ENCODE measurements around the gene GABRB2. TPM values are rescaled to one million over a fixed set of nuclear protein-coding genes. Genes with fewer than 3 reads are reported as not detected.

The GABRB2 gene
- total and polyA plus RNA-seq, 7 experiments from 2014 or later, result not detected

DNA sequence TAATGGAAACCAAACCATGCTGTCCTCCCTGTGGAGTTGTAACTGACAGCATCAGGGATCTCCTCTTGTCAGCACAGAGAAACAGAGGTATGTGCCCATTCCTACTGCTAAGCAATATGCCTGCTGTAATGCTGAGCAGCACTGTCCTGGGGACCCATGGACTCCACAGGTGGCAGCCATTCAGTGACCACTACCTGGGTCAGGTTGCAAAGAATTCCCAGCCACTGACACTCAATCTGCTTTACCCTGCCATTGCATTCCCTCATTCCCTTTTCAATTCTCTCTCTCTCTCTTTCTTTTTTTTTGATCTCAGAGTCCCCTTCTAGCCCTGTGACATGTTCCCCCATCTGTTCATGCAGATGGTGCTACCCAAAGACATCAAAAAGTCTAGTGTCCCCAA, 104.1 kb downstream of the GABRB2 start:
- intact Hi-C loops (cut with micrococcal nuclease), result no loop called here
- ATAC-seq (no peak), DNase-seq (no peak)
- H3K4me3 ChIP-seq (ENCODE audit: low read length), result no peak overlapping the region
- Mint-ChIP-seq H3K4me3 (no peak overlapping the region), H3K36me3 (no peaks in the 10 kb centered on the region), H3K27ac (no peak overlapping the region), H3K9me3 (peaks cover 0 to 21% (median 7%) of the 10 kb centered on the region in 11 donors), H3K4me1 (no peaks in the 10 kb centered on the region), H3K27me3 (no peaks in the 10 kb centered on the region)
- ChIA-PET POLR2A (no interaction called here), CTCF (no interaction called here)
- no peaks in the 10 kb centered on the region for H3K4me1 ChIP-seq (ENCODE audit: control insufficient read depth in 2 of 2, insufficient read depth in 2 of 2, low read length in 2 of 2)
- no peaks in the 10 kb centered on the region for H3K36me3 ChIP-seq (ENCODE audit: control insufficient read depth in 2 of 3, insufficient read depth in 3 of 3, low read length in 3 of 3)
- no peaks in the 10 kb centered on the region for H3K9me3 ChIP-seq (ENCODE audit: control insufficient read depth in 2 of 3, low read length in 3 of 3)
- H3K27ac ChIP-seq (ENCODE audit: low read depth, low read length), result no peak overlapping the region
- no peaks in the 10 kb centered on the region for H3K27me3 ChIP-seq (ENCODE audit: control insufficient read depth in 2 of 2, insufficient read depth in 2 of 2, low read length in 2 of 2)

DNA sequence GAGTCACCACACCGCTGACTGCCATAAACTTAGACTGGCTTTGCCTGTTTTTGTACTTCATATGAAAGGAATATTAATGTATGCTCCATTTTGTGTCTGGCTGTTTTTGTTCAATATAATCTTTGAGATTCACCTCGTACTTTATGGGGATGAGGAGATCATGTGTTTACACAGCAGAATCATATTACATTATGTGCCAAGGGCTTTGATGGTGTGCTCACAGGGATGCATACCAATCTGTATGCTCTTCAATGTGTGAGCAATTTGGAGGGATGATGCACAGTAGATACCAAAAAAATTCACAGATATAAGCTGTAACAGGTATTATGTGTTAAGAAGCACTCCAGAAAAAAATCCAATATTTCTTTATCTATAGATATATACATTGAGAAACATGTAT, 113.7 kb downstream of the GABRB2 start:
- POLR2A ChIA-PET, result no interaction called here
- no peak for DNase-seq

DNA sequence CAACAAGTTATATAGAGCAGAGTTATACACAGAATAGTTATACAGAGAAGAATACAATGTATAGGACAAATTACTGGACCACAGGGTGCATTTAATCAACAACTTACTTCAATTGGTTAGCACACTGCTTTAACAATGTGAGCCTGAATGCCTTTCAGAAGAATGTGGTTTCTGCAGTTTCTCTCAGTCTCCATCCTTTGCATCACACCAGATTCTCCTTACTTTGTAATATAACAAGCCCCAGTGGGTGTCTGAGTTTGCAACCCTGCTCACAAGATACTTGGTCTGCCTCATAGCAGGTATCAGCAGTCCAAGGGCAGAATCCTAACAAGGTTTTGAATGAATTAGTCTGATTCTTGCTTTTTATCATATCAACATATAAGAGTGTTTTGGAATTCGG, 114.6 kb downstream of the GABRB2 start:
- intact Hi-C loops (cut with micrococcal nuclease), result loop anchor here in 1 of 2 donors (10.0 kb wide), 1 partner anchor 1913 kb away; no protein-coding TSS in a partner anchor
- Mint-ChIP-seq H3K36me3 (no peaks in the 10 kb centered on the region), H3K4me3 (no peak overlapping the region), H3K4me1 (no peaks in the 10 kb centered on the region), H3K27ac (no peak overlapping the region), H3K9me3 (peaks cover 0 to 8% (median 0%) of the 10 kb centered on the region in 11 donors), H3K27me3 (no peaks in the 10 kb centered on the region)
- H3K9me3 ChIP-seq (ENCODE audit: control insufficient read depth in 2 of 3, low read length in 3 of 3), result no peaks in the 10 kb centered on the region
- CTCF ChIA-PET, result no interaction called here
- DNase-seq (no peak), ATAC-seq (no peak)
- H3K27me3 ChIP-seq (ENCODE audit: control insufficient read depth in 2 of 2, insufficient read depth in 2 of 2, low read length in 2 of 2), result no peaks in the 10 kb centered on the region
- POLR2A ChIA-PET, result no interaction called here
- H3K27ac ChIP-seq (ENCODE audit: low read depth, low read length), result no peak overlapping the region
- no peak overlapping the region for H3K4me3 ChIP-seq (ENCODE audit: low read length)
- no peaks in the 10 kb centered on the region for H3K4me1 ChIP-seq (ENCODE audit: control insufficient read depth in 2 of 2, insufficient read depth in 2 of 2, low read length in 2 of 2)
- H3K36me3 ChIP-seq (ENCODE audit: control insufficient read depth in 2 of 3, insufficient read depth in 3 of 3, low read length in 3 of 3), result no peaks in the 10 kb centered on the region

More for the DNA sequence above, 113.7 kb downstream of the GABRB2 start:
- no peaks in the 10 kb centered on the region for H3K36me3 ChIP-seq (ENCODE audit: control insufficient read depth in 2 of 3, insufficient read depth in 3 of 3, low read length in 3 of 3)
- H3K9me3 ChIP-seq (ENCODE audit: control insufficient read depth in 2 of 3, low read length in 3 of 3), result no peaks in the 10 kb centered on the region
- H3K4me1 ChIP-seq (ENCODE audit: control insufficient read depth in 2 of 2, insufficient read depth in 2 of 2, low read length in 2 of 2), result no peaks in the 10 kb centered on the region
- no peak overlapping the region for H3K27ac Mint-ChIP-seq
- H3K27me3 ChIP-seq (ENCODE audit: control insufficient read depth in 2 of 2, insufficient read depth in 2 of 2, low read length in 2 of 2), result no peaks in the 10 kb centered on the region
- ATAC-seq, result no peak
- intact Hi-C loops (cut with micrococcal nuclease), result loop anchor here in 1 of 2 donors (10.0 kb wide), 1 partner anchor 1912 kb away; no protein-coding TSS in a partner anchor
- CTCF ChIA-PET, result no interaction called here
- H3K27ac ChIP-seq (ENCODE audit: low read depth, low read length), result no peak overlapping the region
- no peaks in the 10 kb centered on the region for H3K4me1 Mint-ChIP-seq
- H3K36me3 Mint-ChIP-seq, result no peaks in the 10 kb centered on the region
- H3K4me3 Mint-ChIP-seq, result no peak overlapping the region
- H3K27me3 Mint-ChIP-seq, result no peaks in the 10 kb centered on the region
- no peak overlapping the region for H3K4me3 ChIP-seq (ENCODE audit: low read length)
- H3K9me3 Mint-ChIP-seq, result peaks cover 0 to 8% (median 0%) of the 10 kb centered on the region in 11 donors

DNA sequence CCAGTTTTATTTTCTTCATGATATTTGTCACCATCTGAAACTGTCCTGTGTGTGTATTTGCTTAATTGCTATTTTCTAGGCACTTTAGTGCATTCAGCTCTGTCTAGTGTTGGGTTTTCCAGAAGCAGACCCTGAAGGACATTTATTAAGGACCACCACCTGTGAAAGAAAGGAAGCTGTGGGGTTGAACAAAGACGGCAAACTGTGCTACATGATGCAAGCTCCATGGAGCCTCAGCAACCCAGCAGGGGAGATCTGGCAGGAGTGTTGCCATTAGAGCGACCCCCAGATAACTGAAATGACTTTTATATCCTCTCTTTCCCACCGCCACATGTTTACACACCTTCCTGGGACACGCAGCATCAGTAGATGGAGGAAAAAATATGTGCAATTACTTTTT, 125.5 kb downstream of the GABRB2 start:
- H3K4me3 Mint-ChIP-seq, result no peak overlapping the region
- no peak overlapping the region for H3K27ac ChIP-seq (ENCODE audit: low read depth, low read length)
- no peaks in the 10 kb centered on the region for H3K36me3 Mint-ChIP-seq
- no peaks in the 10 kb centered on the region for H3K4me1 Mint-ChIP-seq
- no peaks in the 10 kb centered on the region for H3K4me1 ChIP-seq (ENCODE audit: control insufficient read depth in 2 of 2, insufficient read depth in 2 of 2, low read length in 2 of 2)
- H3K9me3 ChIP-seq (ENCODE audit: control insufficient read depth in 2 of 3, low read length in 3 of 3), result no peaks in the 10 kb centered on the region
- H3K27me3 Mint-ChIP-seq, result no peaks in the 10 kb centered on the region
- H3K36me3 ChIP-seq (ENCODE audit: control insufficient read depth in 2 of 3, insufficient read depth in 3 of 3, low read length in 3 of 3), result no peaks in the 10 kb centered on the region
- no peaks in the 10 kb centered on the region for H3K27me3 ChIP-seq (ENCODE audit: control insufficient read depth in 2 of 2, insufficient read depth in 2 of 2, low read length in 2 of 2)
- ChIA-PET POLR2A (no interaction called here), CTCF (no interaction called here)
- ATAC-seq (no peak), DNase-seq (no peak)
- H3K9me3 Mint-ChIP-seq, result peaks cover 0 to 13% (median 1%) of the 10 kb centered on the region in 11 donors
- H3K27ac Mint-ChIP-seq, result no peak overlapping the region
- intact Hi-C loops (cut with micrococcal nuclease), result no loop called here
- H3K4me3 ChIP-seq (ENCODE audit: low read length), result no peak overlapping the region

DNA sequence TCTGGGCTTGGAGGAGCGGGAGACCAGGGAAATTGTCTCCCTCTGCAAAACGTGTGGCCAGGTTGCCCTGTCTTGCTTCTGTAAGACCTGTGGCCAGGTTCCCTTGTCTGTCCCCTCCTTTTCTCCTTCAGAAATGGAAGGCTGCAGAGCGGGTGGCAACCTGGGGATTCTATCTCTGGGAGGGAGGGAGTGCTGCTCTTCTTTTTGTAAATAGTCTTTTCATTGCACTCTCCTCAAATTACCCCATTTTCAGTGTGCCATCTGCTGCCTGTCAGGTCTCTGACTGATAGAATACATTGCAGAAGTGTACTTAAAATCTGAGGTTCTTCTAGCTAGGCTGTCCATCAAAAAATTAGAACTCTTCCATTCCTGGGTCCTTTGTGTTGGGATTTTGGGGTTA, 126.0 kb downstream of the GABRB2 start:
- intact Hi-C loops (cut with micrococcal nuclease), result no loop called here
- Histone ChIP-seq H3K36me3 (ENCODE audit: control insufficient read depth in 2 of 3, insufficient read depth in 3 of 3, low read length in 3 of 3) (no peaks in the 10 kb centered on the region), H3K27me3 (ENCODE audit: control insufficient read depth in 2 of 2, insufficient read depth in 2 of 2, low read length in 2 of 2) (no peaks in the 10 kb centered on the region), H3K9me3 (ENCODE audit: control insufficient read depth in 2 of 3, low read length in 3 of 3) (no peaks in the 10 kb centered on the region), H3K27ac (ENCODE audit: low read depth, low read length) (no peak overlapping the region), H3K4me3 (ENCODE audit: low read length) (no peak overlapping the region), H3K4me1 (ENCODE audit: control insufficient read depth in 2 of 2, insufficient read depth in 2 of 2, low read length in 2 of 2) (no peaks in the 10 kb centered on the region)
- peaks cover 0 to 13% (median 2%) of the 10 kb centered on the region in 11 donors for H3K9me3 Mint-ChIP-seq
- ATAC-seq (no peak), DNase-seq (no peak)
- no peaks in the 10 kb centered on the region for H3K27me3 Mint-ChIP-seq
- ChIA-PET CTCF (no interaction called here), POLR2A (interaction anchor here (0.7 kb wide), 1 partner anchor 74 kb away, joined by 6 read pairs; no protein-coding TSS in a partner anchor)
- no peak overlapping the region for H3K27ac Mint-ChIP-seq
- H3K36me3 Mint-ChIP-seq, result no peaks in the 10 kb centered on the region
- no peak overlapping the region for H3K4me3 Mint-ChIP-seq
- H3K4me1 Mint-ChIP-seq, result no peaks in the 10 kb centered on the region

DNA sequence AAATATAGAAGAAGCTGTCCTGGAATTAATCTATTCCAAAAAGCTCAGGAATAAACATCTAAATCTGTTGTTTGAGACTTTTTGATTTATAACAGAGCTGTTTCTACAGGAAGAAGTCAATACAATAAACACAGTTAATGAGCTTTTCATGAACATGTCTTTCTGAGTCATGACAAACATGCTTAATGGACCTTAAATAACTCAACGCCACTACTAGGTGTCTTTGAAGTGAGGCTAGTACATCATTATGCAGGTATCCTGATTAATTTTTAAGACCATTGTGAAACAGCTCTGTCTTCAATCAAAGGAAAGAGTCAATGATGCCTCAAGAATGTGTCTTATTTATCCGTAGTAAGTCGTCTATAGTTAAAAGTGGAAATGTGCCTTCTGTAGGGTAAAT, 131.6 kb downstream of the GABRB2 start:
- H3K27me3 Mint-ChIP-seq, result peaks cover 0 to 3% (median 0%) of the 10 kb centered on the region in 5 donors
- no peak overlapping the region for H3K4me3 ChIP-seq (ENCODE audit: low read length)
- H3K27me3 ChIP-seq (ENCODE audit: control insufficient read depth in 2 of 2, insufficient read depth in 2 of 2, low read length in 2 of 2), result no peaks in the 10 kb centered on the region
- H3K4me1 ChIP-seq (ENCODE audit: control insufficient read depth in 2 of 2, insufficient read depth in 2 of 2, low read length in 2 of 2), result no peaks in the 10 kb centered on the region
- ChIA-PET POLR2A (no interaction called here), CTCF (no interaction called here)
- DNase-seq (no peak), ATAC-seq (no peak)
- no peaks in the 10 kb centered on the region for H3K9me3 ChIP-seq (ENCODE audit: control insufficient read depth in 2 of 3, low read length in 3 of 3)
- H3K36me3 ChIP-seq (ENCODE audit: control insufficient read depth in 2 of 3, insufficient read depth in 3 of 3, low read length in 3 of 3), result no peaks in the 10 kb centered on the region
- H3K4me1 Mint-ChIP-seq, result no peaks in the 10 kb centered on the region
- no peaks in the 10 kb centered on the region for H3K36me3 Mint-ChIP-seq
- peaks cover 0 to 8% (median 0%) of the 10 kb centered on the region in 11 donors for H3K9me3 Mint-ChIP-seq
- H3K27ac Mint-ChIP-seq, result no peak overlapping the region
- intact Hi-C loops (cut with micrococcal nuclease), result no loop called here
- no peak overlapping the region for H3K4me3 Mint-ChIP-seq
- H3K27ac ChIP-seq (ENCODE audit: low read depth, low read length), result no peak overlapping the region

DNA sequence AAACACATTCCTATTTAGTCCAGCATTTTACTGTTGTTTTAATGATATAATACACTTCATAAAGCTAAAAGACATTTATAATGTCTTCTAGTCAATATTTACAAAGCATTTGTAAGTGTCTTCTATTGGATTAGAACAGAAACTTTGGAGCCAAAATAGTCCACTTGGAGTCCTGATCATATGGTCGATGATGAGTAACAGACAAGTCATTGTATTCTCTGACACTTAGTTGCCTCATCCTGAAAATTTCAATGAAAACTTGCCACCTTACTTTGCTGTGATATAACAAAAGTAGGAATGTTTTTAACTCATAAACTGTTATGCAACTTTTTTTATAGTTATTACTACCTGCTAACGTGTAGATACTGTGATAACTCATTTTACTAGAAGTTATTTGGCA, 132.5 kb downstream of the GABRB2 start:
- no peak overlapping the region for H3K4me3 Mint-ChIP-seq
- no peaks in the 10 kb centered on the region for H3K36me3 Mint-ChIP-seq
- H3K4me1 Mint-ChIP-seq, result no peaks in the 10 kb centered on the region
- Histone ChIP-seq H3K36me3 (ENCODE audit: control insufficient read depth in 2 of 3, insufficient read depth in 3 of 3, low read length in 3 of 3) (no peaks in the 10 kb centered on the region), H3K4me3 (ENCODE audit: low read length) (no peak overlapping the region), H3K27me3 (ENCODE audit: control insufficient read depth in 2 of 2, insufficient read depth in 2 of 2, low read length in 2 of 2) (no peaks in the 10 kb centered on the region), H3K4me1 (ENCODE audit: control insufficient read depth in 2 of 2, insufficient read depth in 2 of 2, low read length in 2 of 2) (no peaks in the 10 kb centered on the region), H3K27ac (ENCODE audit: low read depth, low read length) (no peak overlapping the region), H3K9me3 (ENCODE audit: control insufficient read depth in 2 of 3, low read length in 3 of 3) (no peaks in the 10 kb centered on the region)
- POLR2A ChIA-PET, result no interaction called here
- CTCF ChIA-PET, result no interaction called here
- intact Hi-C loops (cut with micrococcal nuclease), result no loop called here
- H3K27ac Mint-ChIP-seq, result no peak overlapping the region
- peaks cover 0 to 3% (median 0%) of the 10 kb centered on the region in 5 donors for H3K27me3 Mint-ChIP-seq
- peaks cover 0 to 8% (median 0%) of the 10 kb centered on the region in 11 donors for H3K9me3 Mint-ChIP-seq
- DNase-seq (no peak), ATAC-seq (no peak)
